HL-60 (cell line): Measurements from ENCODE around the gene MACO1.

Source experiments
- DNase-seq, 2 experiments: peaks; one replicate each; pipeline ENCODE4 v3.0.0-alpha.2; 2010 to 2020; ENCODE audit warnings: low read depth in 1 of 2, low spot score in 1 of 2
- H3K27ac ChIP-seq: fragments of 250-450 bp; sonication (Bioruptor Pico); replicated peaks from 2 replicates; pipeline ENCODE4 v1.5.1; 2020; ENCODE audit warnings: mild to moderate bottlenecking, moderate library complexity
- H3K27me3 ChIP-seq: fragments of 250-450 bp; sonication (Bioruptor Pico); 2 replicates; pipeline ENCODE4 v1.5.1; 2021; ENCODE audit warnings: mild to moderate bottlenecking, moderate library complexity; ENCODE audit not compliant: insufficient read depth, poor library complexity, severe bottlenecking
- H3K4me3 ChIP-seq: replicated peaks from 2 replicates; pipeline ENCODE4 v1.5.1; 2011; ENCODE audit warnings: mild to moderate bottlenecking, control low read depth, low read length; ENCODE audit not compliant: insufficient read depth
- GABPA ChIP-seq: IDR thresholded peaks from 2 replicates; pipeline ENCODE4 v1.6.1; 2012; ENCODE audit warnings: low read depth
- POLR2AphosphoS5 ChIP-seq: IDR thresholded peaks from 2 replicates; pipeline ENCODE4 v1.6.1; 2012; ENCODE audit warnings: low read depth
- SPI1 ChIP-seq: IDR thresholded peaks from 2 replicates; pipeline ENCODE4 v1.6.1; 2012; ENCODE audit warnings: low read depth, mild to moderate bottlenecking, borderline replicate concordance
- TF ChIP-seq, protein P1 (sequence below): IDR thresholded peaks from one replicate; pipeline ENCODE4 v1.5.1; 2011; ENCODE audit warnings: low read length, control low read depth, inconsistent platforms; ENCODE audit not compliant: insufficient read depth
- TF ChIP-seq, protein P2 (sequence below): IDR thresholded peaks from 2 replicates; pipeline ENCODE4 v1.6.1; 2012; ENCODE audit warnings: low read depth; ENCODE audit not compliant: insufficient replicate concordance

MACO1 gene

DNA sequence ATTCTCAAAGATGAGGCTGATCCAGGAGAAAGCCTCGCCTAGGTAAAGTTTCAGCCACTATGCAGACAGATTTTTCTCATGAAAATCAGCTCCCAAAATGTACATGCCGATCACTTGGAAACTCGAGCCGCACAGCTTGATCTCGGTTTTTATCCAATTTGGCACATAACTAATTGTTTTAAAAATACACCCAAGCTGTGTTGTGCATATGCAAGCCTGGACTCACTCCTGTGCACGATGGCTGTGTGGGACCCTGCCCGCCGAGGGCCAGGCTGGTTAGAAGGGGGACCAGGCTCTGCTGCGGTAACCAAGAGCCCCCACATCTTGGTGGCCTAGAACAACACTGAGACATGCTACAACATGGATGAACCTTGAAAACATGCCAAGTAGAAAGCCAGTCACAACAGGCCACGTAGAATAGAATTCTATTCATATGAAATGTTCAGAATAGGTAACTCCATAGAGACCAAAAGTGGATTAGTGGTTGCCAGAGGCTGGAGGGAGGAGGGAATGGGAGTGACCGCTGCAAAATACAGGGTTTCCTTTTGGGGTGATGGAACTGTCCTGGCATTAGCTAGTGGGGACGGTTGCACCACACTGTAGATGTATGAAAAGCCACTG is 96.6 kb downstream of the MACO1 start:
- Histone ChIP-seq H3K27me3 (no peaks in the 10 kb centered on the region), H3K27ac (no peak overlapping the region), H3K4me3 (no peak overlapping the region)
- DNase-seq: no peak
- TF ChIP-seq, protein P1, sequence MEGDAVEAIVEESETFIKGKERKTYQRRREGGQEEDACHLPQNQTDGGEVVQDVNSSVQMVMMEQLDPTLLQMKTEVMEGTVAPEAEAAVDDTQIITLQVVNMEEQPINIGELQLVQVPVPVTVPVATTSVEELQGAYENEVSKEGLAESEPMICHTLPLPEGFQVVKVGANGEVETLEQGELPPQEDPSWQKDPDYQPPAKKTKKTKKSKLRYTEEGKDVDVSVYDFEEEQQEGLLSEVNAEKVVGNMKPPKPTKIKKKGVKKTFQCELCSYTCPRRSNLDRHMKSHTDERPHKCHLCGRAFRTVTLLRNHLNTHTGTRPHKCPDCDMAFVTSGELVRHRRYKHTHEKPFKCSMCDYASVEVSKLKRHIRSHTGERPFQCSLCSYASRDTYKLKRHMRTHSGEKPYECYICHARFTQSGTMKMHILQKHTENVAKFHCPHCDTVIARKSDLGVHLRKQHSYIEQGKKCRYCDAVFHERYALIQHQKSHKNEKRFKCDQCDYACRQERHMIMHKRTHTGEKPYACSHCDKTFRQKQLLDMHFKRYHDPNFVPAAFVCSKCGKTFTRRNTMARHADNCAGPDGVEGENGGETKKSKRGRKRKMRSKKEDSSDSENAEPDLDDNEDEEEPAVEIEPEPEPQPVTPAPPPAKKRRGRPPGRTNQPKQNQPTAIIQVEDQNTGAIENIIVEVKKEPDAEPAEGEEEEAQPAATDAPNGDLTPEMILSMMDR: no peak
- TF ChIP-seq SPI1 (no peak), GABPA (no peak), POLR2AphosphoS5 (no peak)
- TF ChIP-seq, protein P2, sequence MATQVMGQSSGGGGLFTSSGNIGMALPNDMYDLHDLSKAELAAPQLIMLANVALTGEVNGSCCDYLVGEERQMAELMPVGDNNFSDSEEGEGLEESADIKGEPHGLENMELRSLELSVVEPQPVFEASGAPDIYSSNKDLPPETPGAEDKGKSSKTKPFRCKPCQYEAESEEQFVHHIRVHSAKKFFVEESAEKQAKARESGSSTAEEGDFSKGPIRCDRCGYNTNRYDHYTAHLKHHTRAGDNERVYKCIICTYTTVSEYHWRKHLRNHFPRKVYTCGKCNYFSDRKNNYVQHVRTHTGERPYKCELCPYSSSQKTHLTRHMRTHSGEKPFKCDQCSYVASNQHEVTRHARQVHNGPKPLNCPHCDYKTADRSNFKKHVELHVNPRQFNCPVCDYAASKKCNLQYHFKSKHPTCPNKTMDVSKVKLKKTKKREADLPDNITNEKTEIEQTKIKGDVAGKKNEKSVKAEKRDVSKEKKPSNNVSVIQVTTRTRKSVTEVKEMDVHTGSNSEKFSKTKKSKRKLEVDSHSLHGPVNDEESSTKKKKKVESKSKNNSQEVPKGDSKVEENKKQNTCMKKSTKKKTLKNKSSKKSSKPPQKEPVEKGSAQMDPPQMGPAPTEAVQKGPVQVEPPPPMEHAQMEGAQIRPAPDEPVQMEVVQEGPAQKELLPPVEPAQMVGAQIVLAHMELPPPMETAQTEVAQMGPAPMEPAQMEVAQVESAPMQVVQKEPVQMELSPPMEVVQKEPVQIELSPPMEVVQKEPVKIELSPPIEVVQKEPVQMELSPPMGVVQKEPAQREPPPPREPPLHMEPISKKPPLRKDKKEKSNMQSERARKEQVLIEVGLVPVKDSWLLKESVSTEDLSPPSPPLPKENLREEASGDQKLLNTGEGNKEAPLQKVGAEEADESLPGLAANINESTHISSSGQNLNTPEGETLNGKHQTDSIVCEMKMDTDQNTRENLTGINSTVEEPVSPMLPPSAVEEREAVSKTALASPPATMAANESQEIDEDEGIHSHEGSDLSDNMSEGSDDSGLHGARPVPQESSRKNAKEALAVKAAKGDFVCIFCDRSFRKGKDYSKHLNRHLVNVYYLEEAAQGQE: no peak

DNA sequence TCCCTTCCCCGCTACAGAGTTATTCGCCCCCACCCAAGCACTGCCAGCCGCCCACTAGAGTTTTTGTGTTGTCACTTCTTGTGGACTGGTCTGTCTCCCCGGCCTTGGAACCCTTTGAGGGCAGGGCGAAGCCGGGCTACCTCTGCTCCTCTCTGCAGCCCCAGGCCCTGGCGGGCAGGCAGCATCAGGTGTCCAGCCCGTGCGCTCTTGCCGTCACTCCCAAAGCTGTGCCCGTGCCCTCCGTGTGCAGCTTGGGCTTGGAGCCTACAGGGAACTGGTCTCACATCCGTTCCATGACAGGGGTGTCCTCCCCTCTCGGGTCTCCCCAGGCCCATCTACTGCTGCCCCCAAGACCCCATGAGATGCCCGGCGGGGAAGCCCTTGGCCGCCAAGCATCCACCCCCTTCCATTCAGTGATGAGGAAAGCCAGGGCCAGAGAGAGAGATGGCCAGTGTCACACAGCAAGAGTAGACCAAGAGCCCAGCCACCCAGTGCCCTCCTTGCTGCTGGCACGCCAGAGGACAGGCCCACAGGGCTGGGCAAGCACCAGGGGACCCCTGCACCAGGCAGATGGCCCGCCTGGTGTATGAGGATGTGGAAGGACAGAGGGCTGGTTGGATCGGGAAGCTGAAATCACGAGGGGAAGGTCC is 97.4 kb downstream of the MACO1 start:
- TF ChIP-seq, protein P2: no peak
- TF ChIP-seq GABPA: no peak
- no peak for TF ChIP-seq POLR2AphosphoS5
- no peak for TF ChIP-seq SPI1
- TF ChIP-seq, protein P1: no peak
- DNase-seq: no peak
- Histone ChIP-seq H3K27ac (no peak overlapping the region), H3K4me3 (no peak overlapping the region), H3K27me3 (no peaks in the 10 kb centered on the region)

DNA sequence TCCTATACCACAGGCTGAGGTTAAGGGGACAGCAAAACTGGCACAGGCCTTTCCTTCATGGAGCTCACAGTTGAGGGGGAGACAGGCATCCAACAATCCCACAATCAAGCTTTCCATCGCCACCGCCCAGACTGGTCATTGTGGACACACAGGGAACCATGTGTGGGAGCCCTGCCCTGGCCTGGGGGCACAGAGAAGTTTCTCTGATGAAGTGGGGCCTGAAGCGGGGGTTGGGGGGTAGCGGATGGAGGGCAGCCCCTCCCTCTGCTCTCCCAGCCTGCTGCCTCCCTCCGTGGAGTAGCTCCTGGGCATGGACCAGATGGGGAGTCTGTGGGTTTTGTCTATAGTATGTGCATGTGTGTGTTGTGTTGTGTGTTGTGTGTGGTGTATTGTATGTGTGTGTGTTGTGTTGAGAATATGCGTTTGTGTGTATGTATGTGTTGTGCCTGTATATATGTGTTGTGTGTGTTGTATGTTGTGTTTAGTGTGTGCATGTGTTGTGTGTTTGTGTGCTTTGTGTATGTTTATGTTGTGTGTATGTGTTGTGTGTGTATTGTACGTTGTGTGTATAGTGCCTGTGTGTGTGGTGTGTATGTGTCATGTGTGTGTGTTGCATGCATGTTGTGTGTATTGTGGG is 98.3 kb downstream of the MACO1 start:
- TF ChIP-seq, protein P1: no peak
- TF ChIP-seq POLR2AphosphoS5: no peak
- no peak for TF ChIP-seq GABPA
- TF ChIP-seq, protein P2: no peak
- no peaks in the 10 kb centered on the region for H3K27me3 ChIP-seq
- no peak overlapping the region for H3K4me3 ChIP-seq
- DNase-seq: no peak
- no peak overlapping the region for H3K27ac ChIP-seq
